ENCODE measurements around the gene CD55. TPM values are rescaled to one million over a fixed set of nuclear protein-coding genes. Genes with fewer than 3 reads are reported as not detected.

The CD55 gene
- total RNA-seq, 1 donor from 2014 or later: 11.0 TPM

DNA sequence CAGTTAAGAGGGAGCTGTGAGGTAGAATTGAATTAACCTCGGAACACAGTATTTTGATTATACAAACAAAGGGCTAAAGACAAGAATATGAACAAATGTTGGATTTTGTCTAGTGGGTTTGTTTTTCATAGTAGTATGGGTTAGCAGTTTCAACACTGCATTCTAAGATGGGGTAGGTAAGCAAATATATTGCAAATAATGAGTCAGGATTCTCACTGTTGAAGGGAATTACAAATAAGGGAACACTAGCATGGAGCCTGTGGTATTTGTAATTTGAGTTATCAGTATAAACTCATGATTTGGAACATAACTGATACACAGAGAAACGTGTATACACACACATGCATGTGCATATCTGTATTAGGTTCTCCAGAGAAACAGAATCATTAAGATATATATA is 44.5 kb downstream of the CD55 start:
- no peak overlapping the region for H3K4me3 ChIP-seq (ENCODE audit: low read length in 3 of 3)
- H3K36me3 ChIP-seq (ENCODE audit: control insufficient read depth in 3 of 3, insufficient read depth in 3 of 3, low read length in 3 of 3): peaks cover 5 to 18% (median 12%) of the 10 kb centered on the region in 3 donors
- H3K9ac ChIP-seq (ENCODE audit: low read depth in 1 of 3, low read length in 3 of 3): no peak overlapping the region
- no peaks in the 10 kb centered on the region for H3K27me3 ChIP-seq (ENCODE audit: control insufficient read depth in 3 of 3, insufficient read depth in 3 of 3, low read length in 3 of 3)
- no peaks in the 10 kb centered on the region for H3K9me3 ChIP-seq (ENCODE audit: control insufficient read depth in 3 of 3, low read length in 3 of 3)
- H3K4me1 ChIP-seq (ENCODE audit: control insufficient read depth in 3 of 3, insufficient read depth in 3 of 3, low read length in 3 of 3): peaks cover 0 to 3% (median 0%) of the 10 kb centered on the region in 3 donors
- no peak overlapping the region for H3K27ac ChIP-seq (ENCODE audit: low read depth, low read length)

DNA sequence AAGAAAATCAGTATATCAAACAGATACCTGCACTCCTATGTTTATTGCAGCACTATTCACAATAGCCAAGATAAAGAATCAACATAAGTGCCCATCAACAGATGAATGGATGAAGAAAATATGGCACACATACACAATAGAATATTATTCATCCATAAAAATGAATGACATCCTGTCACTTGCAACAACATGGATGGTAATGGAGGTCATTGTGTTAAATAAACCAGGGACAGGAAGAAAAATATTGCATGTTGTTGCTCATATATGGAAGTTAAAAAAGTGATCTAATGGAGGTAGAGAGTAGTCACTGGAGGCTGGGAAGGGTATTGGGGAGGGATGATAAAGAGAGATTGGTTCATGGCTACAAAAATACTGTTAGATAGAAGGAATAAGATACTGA is 67.2 kb downstream of the CD55 start:
- H3K27me3 ChIP-seq (ENCODE audit: control insufficient read depth in 3 of 3, insufficient read depth in 3 of 3, low read length in 3 of 3): no peaks in the 10 kb centered on the region
- no peaks in the 10 kb centered on the region for H3K36me3 ChIP-seq (ENCODE audit: control insufficient read depth in 3 of 3, insufficient read depth in 3 of 3, low read length in 3 of 3)
- H3K4me3 ChIP-seq (ENCODE audit: low read length in 3 of 3): no peak overlapping the region
- H3K4me1 ChIP-seq (ENCODE audit: control insufficient read depth in 3 of 3, insufficient read depth in 3 of 3, low read length in 3 of 3): no peaks in the 10 kb centered on the region
- peaks cover 0 to 3% (median 0%) of the 10 kb centered on the region in 3 donors for H3K9me3 ChIP-seq (ENCODE audit: control insufficient read depth in 3 of 3, low read length in 3 of 3)
- H3K27ac ChIP-seq (ENCODE audit: low read depth, low read length): no peak overlapping the region
- H3K9ac ChIP-seq (ENCODE audit: low read depth in 1 of 3, low read length in 3 of 3): no peak overlapping the region

DNA sequence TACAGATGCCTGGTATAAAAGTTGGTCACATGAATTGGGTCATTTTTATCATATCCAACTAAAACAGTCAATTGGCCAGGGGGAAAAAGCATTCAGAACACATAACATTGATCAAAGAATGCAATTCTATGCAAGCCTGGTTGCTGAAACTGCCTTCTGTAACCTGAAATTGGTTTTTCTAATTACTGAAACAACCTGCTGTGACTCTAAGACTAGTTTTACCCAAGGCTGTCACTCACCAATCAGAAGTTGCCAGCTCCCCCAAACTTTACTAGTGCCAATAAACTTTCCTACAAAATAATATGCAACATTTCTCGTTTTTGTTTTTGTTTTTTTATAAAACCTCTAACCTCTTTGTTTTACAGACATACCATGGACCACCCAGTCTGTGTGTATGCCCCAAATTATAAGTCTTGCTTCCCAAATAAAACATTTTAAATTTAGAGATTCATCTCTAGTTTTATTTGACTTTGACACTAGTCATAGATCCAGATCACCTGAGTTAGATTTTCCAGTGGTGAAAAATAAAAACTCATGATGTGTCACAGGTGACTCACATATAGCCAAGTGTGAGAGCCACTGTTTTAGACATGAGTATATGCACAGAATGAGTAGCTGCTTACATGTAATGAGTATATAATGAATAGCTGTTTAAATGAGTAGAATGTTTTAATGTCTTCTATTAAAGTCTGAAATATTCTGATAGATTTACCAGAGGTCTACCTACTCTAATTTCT is 68.4 kb downstream of the CD55 start:
- Histone ChIP-seq H3K27ac (ENCODE audit: low read depth, low read length) (no peak overlapping the region), H3K4me1 (ENCODE audit: control insufficient read depth in 3 of 3, insufficient read depth in 3 of 3, low read length in 3 of 3) (no peaks in the 10 kb centered on the region), H3K36me3 (ENCODE audit: control insufficient read depth in 3 of 3, insufficient read depth in 3 of 3, low read length in 3 of 3) (no peaks in the 10 kb centered on the region), H3K27me3 (ENCODE audit: control insufficient read depth in 3 of 3, insufficient read depth in 3 of 3, low read length in 3 of 3) (no peaks in the 10 kb centered on the region), H3K9ac (ENCODE audit: low read depth in 1 of 3, low read length in 3 of 3) (no peak overlapping the region), H3K4me3 (ENCODE audit: low read length in 3 of 3) (no peak overlapping the region), H3K9me3 (ENCODE audit: control insufficient read depth in 3 of 3, low read length in 3 of 3) (peaks cover 0 to 3% (median 0%) of the 10 kb centered on the region in 3 donors)

DNA sequence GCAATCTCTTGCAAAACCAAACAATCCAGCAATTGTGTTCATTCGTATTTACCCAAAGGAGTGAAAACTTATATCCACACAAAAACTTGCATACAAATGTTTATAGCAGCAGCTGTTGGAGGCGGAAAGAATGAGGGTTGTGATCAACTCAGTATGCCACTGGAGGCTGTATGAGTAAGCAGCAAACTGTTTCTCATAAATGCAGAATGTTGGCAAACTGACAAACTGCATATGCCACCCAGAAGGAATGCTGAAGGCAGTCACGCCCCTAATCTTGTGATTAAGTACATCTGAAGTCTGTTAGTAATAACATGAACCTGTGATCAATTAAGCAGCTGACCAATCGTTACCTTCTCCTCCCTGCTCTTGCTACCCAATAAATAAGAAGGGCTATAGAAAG is 72.1 kb downstream of the CD55 start:
- H3K4me1 ChIP-seq (ENCODE audit: control insufficient read depth in 3 of 3, insufficient read depth in 3 of 3, low read length in 3 of 3): no peaks in the 10 kb centered on the region
- H3K4me3 ChIP-seq (ENCODE audit: low read length in 3 of 3): no peak overlapping the region
- no peak overlapping the region for H3K9ac ChIP-seq (ENCODE audit: low read depth in 1 of 3, low read length in 3 of 3)
- H3K9me3 ChIP-seq (ENCODE audit: control insufficient read depth in 3 of 3, low read length in 3 of 3): no peaks in the 10 kb centered on the region
- no peak overlapping the region for H3K27ac ChIP-seq (ENCODE audit: low read depth, low read length)
- H3K36me3 ChIP-seq (ENCODE audit: control insufficient read depth in 3 of 3, insufficient read depth in 3 of 3, low read length in 3 of 3): no peaks in the 10 kb centered on the region
- no peaks in the 10 kb centered on the region for H3K27me3 ChIP-seq (ENCODE audit: control insufficient read depth in 3 of 3, insufficient read depth in 3 of 3, low read length in 3 of 3)

DNA sequence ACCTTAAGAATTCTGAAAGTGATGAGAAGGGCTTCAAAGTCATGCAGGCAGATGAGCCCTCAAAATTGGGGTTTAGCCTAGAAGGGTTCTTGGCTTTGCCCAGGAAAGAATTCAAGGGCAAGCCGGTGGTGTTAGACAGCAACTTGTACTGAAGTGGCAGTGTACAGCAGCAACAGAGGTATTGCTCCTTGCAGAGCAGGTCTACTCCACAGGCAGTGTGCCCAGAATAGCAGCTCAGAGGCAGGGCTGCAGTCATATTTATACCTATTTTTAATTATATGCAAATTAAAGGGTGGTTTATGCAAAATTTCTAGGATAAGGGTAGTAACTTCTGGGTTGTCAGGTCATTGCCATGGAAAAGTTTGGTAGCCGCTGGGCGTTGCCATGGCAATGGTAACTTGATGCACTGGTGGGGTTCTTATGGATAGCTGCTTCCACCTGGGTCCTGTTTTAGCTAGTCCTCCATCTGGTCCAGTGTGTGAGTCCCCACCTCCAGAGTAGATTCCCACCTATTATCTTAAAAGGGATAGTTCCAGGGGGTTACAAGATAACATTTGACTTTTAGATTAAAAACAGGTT is 74.8 kb downstream of the CD55 start:
- Histone ChIP-seq H3K27me3 (ENCODE audit: control insufficient read depth in 3 of 3, insufficient read depth in 3 of 3, low read length in 3 of 3) (no peaks in the 10 kb centered on the region), H3K9ac (ENCODE audit: low read depth in 1 of 3, low read length in 3 of 3) (no peak overlapping the region), H3K27ac (ENCODE audit: low read depth, low read length) (no peak overlapping the region), H3K36me3 (ENCODE audit: control insufficient read depth in 3 of 3, insufficient read depth in 3 of 3, low read length in 3 of 3) (no peaks in the 10 kb centered on the region), H3K4me3 (ENCODE audit: low read length in 3 of 3) (no peak overlapping the region), H3K9me3 (ENCODE audit: control insufficient read depth in 3 of 3, low read length in 3 of 3) (no peaks in the 10 kb centered on the region), H3K4me1 (ENCODE audit: control insufficient read depth in 3 of 3, insufficient read depth in 3 of 3, low read length in 3 of 3) (no peaks in the 10 kb centered on the region)

DNA sequence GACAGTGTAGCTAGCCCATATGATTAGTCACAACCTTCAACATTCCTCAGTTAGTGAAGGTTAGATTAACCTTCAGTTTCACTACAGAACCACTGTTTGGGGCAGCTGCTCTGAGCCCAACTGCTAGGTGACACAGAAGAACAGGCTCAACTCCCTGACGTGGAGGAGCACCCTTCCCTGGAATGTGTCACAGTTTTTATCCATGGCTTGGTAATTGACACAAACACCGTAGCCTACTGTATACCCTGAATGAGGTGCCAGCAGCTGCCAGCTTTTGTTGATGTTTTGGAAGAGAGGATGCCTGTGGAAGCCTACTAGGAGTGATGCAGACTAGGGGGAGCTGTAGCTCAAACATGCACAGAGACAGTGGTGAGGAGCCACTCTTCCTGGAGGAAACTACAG is 76.0 kb downstream of the CD55 start:
- Histone ChIP-seq H3K27me3 (ENCODE audit: control insufficient read depth in 3 of 3, insufficient read depth in 3 of 3, low read length in 3 of 3) (no peaks in the 10 kb centered on the region), H3K27ac (ENCODE audit: low read depth, low read length) (no peak overlapping the region), H3K9me3 (ENCODE audit: control insufficient read depth in 3 of 3, low read length in 3 of 3) (no peaks in the 10 kb centered on the region), H3K4me3 (ENCODE audit: low read length in 3 of 3) (no peak overlapping the region), H3K4me1 (ENCODE audit: control insufficient read depth in 3 of 3, insufficient read depth in 3 of 3, low read length in 3 of 3) (no peaks in the 10 kb centered on the region), H3K36me3 (ENCODE audit: control insufficient read depth in 3 of 3, insufficient read depth in 3 of 3, low read length in 3 of 3) (no peaks in the 10 kb centered on the region), H3K9ac (ENCODE audit: low read depth in 1 of 3, low read length in 3 of 3) (no peak overlapping the region)

DNA sequence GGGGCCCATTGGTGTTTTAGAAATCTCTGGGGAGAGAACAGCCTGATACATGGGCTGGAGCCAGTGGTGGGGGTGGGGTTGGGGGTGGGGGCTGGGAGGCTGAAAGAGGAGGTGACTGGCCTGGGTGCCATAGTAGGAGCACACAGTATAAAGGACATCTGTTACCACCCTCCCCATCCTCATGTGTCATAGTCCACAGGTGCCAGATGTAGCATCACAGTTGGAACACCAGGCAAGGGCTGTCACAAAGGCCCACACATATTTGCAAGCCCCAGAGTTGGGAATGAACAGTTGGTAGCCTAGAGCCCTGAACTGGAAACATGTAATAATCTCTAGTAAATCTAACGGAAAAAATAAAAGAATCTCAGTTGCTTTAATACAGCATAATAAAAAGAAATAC is 77.5 kb downstream of the CD55 start:
- Histone ChIP-seq H3K9ac (ENCODE audit: low read depth in 1 of 3, low read length in 3 of 3) (no peak overlapping the region), H3K36me3 (ENCODE audit: control insufficient read depth in 3 of 3, insufficient read depth in 3 of 3, low read length in 3 of 3) (no peaks in the 10 kb centered on the region), H3K9me3 (ENCODE audit: control insufficient read depth in 3 of 3, low read length in 3 of 3) (no peaks in the 10 kb centered on the region), H3K27ac (ENCODE audit: low read depth, low read length) (no peak overlapping the region), H3K4me3 (ENCODE audit: low read length in 3 of 3) (no peak overlapping the region), H3K4me1 (ENCODE audit: control insufficient read depth in 3 of 3, insufficient read depth in 3 of 3, low read length in 3 of 3) (no peaks in the 10 kb centered on the region), H3K27me3 (ENCODE audit: control insufficient read depth in 3 of 3, insufficient read depth in 3 of 3, low read length in 3 of 3) (no peaks in the 10 kb centered on the region)

DNA sequence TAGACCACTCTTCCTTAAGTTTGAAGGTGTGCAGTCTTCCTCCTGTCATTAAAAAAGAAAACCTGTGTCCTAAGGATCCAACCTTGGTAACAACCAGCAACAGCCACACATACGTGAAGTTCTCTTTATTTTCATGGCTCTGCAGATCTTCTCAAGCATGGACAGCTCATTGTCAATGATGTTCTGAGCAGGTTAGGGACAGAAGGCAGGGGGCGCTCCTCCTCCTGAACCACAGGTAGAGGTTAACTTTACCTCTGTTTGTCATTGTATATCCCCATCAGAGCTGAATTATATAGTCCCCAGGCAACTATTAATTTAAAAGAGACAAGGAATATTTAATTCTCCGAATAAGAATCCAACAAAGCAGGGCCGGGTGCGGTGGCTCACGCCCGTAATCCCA is 80.1 kb downstream of the CD55 start:
- no peak overlapping the region for H3K9ac ChIP-seq (ENCODE audit: low read depth in 1 of 3, low read length in 3 of 3)
- H3K36me3 ChIP-seq (ENCODE audit: control insufficient read depth in 3 of 3, insufficient read depth in 3 of 3, low read length in 3 of 3): no peaks in the 10 kb centered on the region

DNA sequence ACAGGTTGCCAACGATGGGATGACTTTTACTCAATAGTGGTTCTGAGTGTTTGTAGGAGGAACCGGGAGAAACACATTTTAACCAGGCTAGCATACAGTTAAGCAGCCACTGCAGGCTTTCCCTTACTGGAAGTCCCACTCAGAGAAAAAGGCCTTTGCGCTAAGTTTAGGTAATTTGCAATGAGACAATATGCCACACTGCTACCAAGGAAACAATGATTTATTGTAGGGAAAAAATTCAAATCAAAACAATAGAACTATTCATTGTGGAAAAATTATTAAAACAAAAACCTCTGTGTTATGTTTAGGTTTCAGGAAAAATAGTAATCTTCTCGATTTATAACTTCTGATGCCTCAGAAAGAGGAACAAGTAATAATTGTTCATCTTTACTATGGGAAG is 81.3 kb downstream of the CD55 start:
- Histone ChIP-seq H3K9ac (ENCODE audit: low read depth in 1 of 3, low read length in 3 of 3) (no peak overlapping the region), H3K9me3 (ENCODE audit: control insufficient read depth in 3 of 3, low read length in 3 of 3) (no peaks in the 10 kb centered on the region), H3K27ac (ENCODE audit: low read depth, low read length) (no peak overlapping the region), H3K27me3 (ENCODE audit: control insufficient read depth in 3 of 3, insufficient read depth in 3 of 3, low read length in 3 of 3) (no peaks in the 10 kb centered on the region), H3K4me3 (ENCODE audit: low read length in 3 of 3) (no peak overlapping the region), H3K4me1 (ENCODE audit: control insufficient read depth in 3 of 3, insufficient read depth in 3 of 3, low read length in 3 of 3) (no peaks in the 10 kb centered on the region), H3K36me3 (ENCODE audit: control insufficient read depth in 3 of 3, insufficient read depth in 3 of 3, low read length in 3 of 3) (no peaks in the 10 kb centered on the region)

More for the DNA sequence above, 80.1 kb downstream of the CD55 start:
- no peaks in the 10 kb centered on the region for H3K9me3 ChIP-seq (ENCODE audit: control insufficient read depth in 3 of 3, low read length in 3 of 3)
- no peaks in the 10 kb centered on the region for H3K4me1 ChIP-seq (ENCODE audit: control insufficient read depth in 3 of 3, insufficient read depth in 3 of 3, low read length in 3 of 3)
- H3K27ac ChIP-seq (ENCODE audit: low read depth, low read length): no peak overlapping the region
- no peaks in the 10 kb centered on the region for H3K27me3 ChIP-seq (ENCODE audit: control insufficient read depth in 3 of 3, insufficient read depth in 3 of 3, low read length in 3 of 3)
- H3K4me3 ChIP-seq (ENCODE audit: low read length in 3 of 3): no peak overlapping the region

DNA sequence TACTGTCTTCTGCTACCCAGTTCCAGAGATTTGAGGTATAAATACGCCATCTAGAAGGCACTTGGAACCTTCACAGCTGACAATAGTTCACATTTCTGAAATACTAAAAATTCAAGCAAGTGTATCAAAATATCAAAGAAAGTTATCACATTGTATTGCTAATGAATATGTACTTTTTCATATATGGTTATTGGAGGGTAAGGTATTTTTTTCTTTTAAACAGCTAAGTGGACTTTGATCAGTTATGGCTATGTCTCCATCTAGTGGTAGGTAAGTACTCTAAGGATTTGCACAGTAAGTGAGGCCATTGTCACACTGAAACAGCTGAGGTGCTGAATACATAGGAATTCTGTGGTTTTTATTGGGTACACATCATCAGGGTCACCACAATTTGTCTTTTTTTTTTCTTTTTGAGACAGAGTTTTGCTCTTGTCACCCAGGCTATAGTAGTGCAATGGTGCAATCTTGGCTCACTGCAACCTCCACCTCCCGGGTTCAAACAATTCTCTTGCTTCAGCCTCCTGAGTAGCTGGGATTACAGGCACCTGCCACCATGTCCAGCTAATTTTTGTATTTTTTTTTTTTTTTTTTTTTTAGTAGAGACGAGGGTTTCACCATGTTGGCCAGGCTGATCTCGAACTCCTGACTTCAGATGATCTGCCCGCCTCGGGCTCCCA is 83.5 kb downstream of the CD55 start:
- Histone ChIP-seq H3K36me3 (ENCODE audit: control insufficient read depth in 3 of 3, insufficient read depth in 3 of 3, low read length in 3 of 3) (no peaks in the 10 kb centered on the region), H3K27ac (ENCODE audit: low read depth, low read length) (no peak overlapping the region), H3K27me3 (ENCODE audit: control insufficient read depth in 3 of 3, insufficient read depth in 3 of 3, low read length in 3 of 3) (no peaks in the 10 kb centered on the region), H3K4me1 (ENCODE audit: control insufficient read depth in 3 of 3, insufficient read depth in 3 of 3, low read length in 3 of 3) (no peaks in the 10 kb centered on the region), H3K4me3 (ENCODE audit: low read length in 3 of 3) (no peak overlapping the region), H3K9me3 (ENCODE audit: control insufficient read depth in 3 of 3, low read length in 3 of 3) (no peaks in the 10 kb centered on the region), H3K9ac (ENCODE audit: low read depth in 1 of 3, low read length in 3 of 3) (no peak overlapping the region)

Measured in skeletal muscle tissue (tissue), 4 donors.